GM12878 (cell line): ENCODE data around the gene SYNJ2BP.

Experiments used
- FOXM1 ChIP-seq: IDR thresholded peaks from 2 replicates; pipeline ENCODE4 v1.6.1; 2012; ENCODE audit warnings: low read depth, mild to moderate bottlenecking, inconsistent platforms, low read length, moderate library complexity
- NFYB ChIP-seq: IDR thresholded peaks from 2 replicates; pipeline ENCODE4 v1.6.1; 2011; ENCODE audit warnings: low read depth, mild to moderate bottlenecking, low read length, improper control_type of control experiment, moderate library complexity; ENCODE audit not compliant: insufficient read depth
- YY1 ChIP-seq: IDR thresholded peaks from 2 replicates; pipeline ENCODE4 v1.6.1; 2011; ENCODE audit warnings: low read depth, mild to moderate bottlenecking, low read length
- TF ChIP-seq, protein P1 (sequence below): fragments of 450-650 bp; formaldehyde crosslinking; IDR thresholded peaks from 2 replicates; pipeline ENCODE4 v1.5.0; 2022; ENCODE audit warnings: mild to moderate bottlenecking, missing genetic modification characterization

GRCh38 chr14:70416338-70416724 lies 559 bp downstream of the SYNJ2BP start:
- TF ChIP-seq, protein P1, sequence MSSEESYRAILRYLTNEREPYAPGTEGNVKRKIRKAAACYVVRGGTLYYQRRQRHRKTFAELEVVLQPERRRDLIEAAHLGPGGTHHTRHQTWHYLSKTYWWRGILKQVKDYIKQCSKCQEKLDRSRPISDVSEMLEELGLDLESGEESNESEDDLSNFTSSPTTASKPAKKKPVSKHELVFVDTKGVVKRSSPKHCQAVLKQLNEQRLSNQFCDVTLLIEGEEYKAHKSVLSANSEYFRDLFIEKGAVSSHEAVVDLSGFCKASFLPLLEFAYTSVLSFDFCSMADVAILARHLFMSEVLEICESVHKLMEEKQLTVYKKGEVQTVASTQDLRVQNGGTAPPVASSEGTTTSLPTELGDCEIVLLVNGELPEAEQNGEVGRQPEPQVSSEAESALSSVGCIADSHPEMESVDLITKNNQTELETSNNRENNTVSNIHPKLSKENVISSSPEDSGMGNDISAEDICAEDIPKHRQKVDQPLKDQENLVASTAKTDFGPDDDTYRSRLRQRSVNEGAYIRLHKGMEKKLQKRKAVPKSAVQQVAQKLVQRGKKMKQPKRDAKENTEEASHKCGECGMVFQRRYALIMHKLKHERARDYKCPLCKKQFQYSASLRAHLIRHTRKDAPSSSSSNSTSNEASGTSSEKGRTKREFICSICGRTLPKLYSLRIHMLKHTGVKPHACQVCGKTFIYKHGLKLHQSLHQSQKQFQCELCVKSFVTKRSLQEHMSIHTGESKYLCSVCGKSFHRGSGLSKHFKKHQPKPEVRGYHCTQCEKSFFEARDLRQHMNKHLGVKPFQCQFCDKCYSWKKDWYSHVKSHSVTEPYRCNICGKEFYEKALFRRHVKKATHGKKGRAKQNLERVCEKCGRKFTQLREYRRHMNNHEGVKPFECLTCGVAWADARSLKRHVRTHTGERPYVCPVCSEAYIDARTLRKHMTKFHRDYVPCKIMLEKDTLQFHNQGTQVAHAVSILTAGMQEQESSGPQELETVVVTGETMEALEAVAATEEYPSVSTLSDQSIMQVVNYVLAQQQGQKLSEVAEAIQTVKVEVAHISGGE, result no peak
- TF ChIP-seq FOXM1 (no peak), YY1 (no peak), NFYB (no peak)
